Ovary (tissue), 3 donors: ENCODE data around the gene SURF2.

Source experiments
- POLR2A ChIP-seq: fragments of 450-650 bp; IDR thresholded peaks from one replicate; pipeline ENCODE4 v1.6.1; 2017; ENCODE audit warnings: antibody characterized with exemption, mild to moderate bottlenecking, moderate library complexity
- TF ChIP-seq, protein P1 (sequence below), 3 donors: fragments of 450-650 bp in 2 of 3; fragments of 200-600 bp in 1 of 3; IDR thresholded peaks; one replicate each; pipeline versions ENCODE4 v1.5.1 to v1.8.0; 2016 to 2022; ENCODE audit warnings: antibody characterized with exemption in 3 of 3, mild to moderate bottlenecking in 1 of 3
- donor health status: DM: no; HTN: no; CAD: no.

DNA sequence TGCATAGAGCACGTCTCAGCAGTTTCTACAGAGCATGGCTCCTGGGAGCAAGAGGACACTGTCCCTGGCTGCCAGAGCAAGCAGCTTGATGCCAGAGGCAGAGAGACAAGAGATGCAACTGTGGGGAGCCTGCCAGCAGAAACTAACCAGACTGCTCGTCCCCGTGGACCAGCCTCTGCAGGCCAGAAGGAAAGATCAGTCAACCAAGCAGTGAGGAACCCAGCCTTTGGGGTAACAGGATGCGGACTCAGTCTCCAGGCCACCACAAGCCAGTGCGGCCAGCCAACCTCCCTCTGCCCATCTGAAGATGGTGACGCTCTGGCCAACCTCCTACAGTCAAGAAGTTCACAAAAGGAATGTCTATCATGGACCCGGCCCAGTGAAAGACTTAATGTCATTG, 15.8 kb downstream of the SURF2 start:
- TF ChIP-seq, protein P1, sequence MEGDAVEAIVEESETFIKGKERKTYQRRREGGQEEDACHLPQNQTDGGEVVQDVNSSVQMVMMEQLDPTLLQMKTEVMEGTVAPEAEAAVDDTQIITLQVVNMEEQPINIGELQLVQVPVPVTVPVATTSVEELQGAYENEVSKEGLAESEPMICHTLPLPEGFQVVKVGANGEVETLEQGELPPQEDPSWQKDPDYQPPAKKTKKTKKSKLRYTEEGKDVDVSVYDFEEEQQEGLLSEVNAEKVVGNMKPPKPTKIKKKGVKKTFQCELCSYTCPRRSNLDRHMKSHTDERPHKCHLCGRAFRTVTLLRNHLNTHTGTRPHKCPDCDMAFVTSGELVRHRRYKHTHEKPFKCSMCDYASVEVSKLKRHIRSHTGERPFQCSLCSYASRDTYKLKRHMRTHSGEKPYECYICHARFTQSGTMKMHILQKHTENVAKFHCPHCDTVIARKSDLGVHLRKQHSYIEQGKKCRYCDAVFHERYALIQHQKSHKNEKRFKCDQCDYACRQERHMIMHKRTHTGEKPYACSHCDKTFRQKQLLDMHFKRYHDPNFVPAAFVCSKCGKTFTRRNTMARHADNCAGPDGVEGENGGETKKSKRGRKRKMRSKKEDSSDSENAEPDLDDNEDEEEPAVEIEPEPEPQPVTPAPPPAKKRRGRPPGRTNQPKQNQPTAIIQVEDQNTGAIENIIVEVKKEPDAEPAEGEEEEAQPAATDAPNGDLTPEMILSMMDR (IDR thresholded peaks at IDR 0.05), result no peak
- TF ChIP-seq POLR2A, result no peak
